Superior temporal gyrus (tissue), 1 donor: ENCODE results near the gene UBR4.

ENCODE experiments used
- DNase-seq: peaks from one replicate; pipeline ENCODE4 v3.0.0-alpha.2; 2016; ENCODE audit errors: extremely low spot score

The UBR4 gene

GRCh38 chr1:19057182-19057779, 152.8 kb downstream of the UBR4 start:
- DNase-seq: no peak

GRCh38 chr1:19055701-19056100, 154.4 kb downstream of the UBR4 start:
- no peak for DNase-seq

GRCh38 chr1:19055001-19055400, 155.1 kb downstream of the UBR4 start:
- DNase-seq: no peak

GRCh38 chr1:19054216-19054615, 155.8 kb downstream of the UBR4 start:
- DNase-seq: no peak

- no peak for DNase-seq
These were observed 156.6 kb downstream of the UBR4 start for GRCh38 chr1:19053486-19053885.

- no peak for DNase-seq
These were observed 160.3 kb downstream of the UBR4 start for GRCh38 chr1:19049798-19050197.

- no peak for DNase-seq
These were observed 160.8 kb downstream of the UBR4 start for GRCh38 chr1:19049128-19049768.

- DNase-seq: no peak
These were observed 162.9 kb downstream of the UBR4 start for GRCh38 chr1:19046972-19047731.

GRCh38 chr1:19045898-19046880, 163.9 kb downstream of the UBR4 start:
- DNase-seq: no peak

- peak; percentile 81 for DNase-seq
These were observed 164.9 kb downstream of the UBR4 start for GRCh38 chr1:19044975-19045831.

- no peak for DNase-seq
These were observed 165.6 kb downstream of the UBR4 start for GRCh38 chr1:19044471-19044870.

- DNase-seq: no peak
These were observed 166.3 kb downstream of the UBR4 start for GRCh38 chr1:19043579-19044443.

GRCh38 chr1:19042675-19043578, 167.1 kb downstream of the UBR4 start:
- DNase-seq: no peak

GRCh38 chr1:19040010-19040680, 169.9 kb downstream of the UBR4 start:
- DNase-seq: no peak

GRCh38 chr1:19038732-19039131, 171.3 kb downstream of the UBR4 start:
- no peak for DNase-seq

- DNase-seq: no peak
These were observed 172.0 kb downstream of the UBR4 start for GRCh38 chr1:19038096-19038495.

GRCh38 chr1:19037659-19038058, 172.4 kb downstream of the UBR4 start:
- DNase-seq: no peak
